ENCODE measurements around the gene CPSF2. TPM values are rescaled to one million over a fixed set of nuclear protein-coding genes. Genes with fewer than 3 reads are reported as not detected.

Gene CPSF2
- 10 to 100 TPM; 59.8 to 64.6 TPM for total RNA-seq

DNA sequence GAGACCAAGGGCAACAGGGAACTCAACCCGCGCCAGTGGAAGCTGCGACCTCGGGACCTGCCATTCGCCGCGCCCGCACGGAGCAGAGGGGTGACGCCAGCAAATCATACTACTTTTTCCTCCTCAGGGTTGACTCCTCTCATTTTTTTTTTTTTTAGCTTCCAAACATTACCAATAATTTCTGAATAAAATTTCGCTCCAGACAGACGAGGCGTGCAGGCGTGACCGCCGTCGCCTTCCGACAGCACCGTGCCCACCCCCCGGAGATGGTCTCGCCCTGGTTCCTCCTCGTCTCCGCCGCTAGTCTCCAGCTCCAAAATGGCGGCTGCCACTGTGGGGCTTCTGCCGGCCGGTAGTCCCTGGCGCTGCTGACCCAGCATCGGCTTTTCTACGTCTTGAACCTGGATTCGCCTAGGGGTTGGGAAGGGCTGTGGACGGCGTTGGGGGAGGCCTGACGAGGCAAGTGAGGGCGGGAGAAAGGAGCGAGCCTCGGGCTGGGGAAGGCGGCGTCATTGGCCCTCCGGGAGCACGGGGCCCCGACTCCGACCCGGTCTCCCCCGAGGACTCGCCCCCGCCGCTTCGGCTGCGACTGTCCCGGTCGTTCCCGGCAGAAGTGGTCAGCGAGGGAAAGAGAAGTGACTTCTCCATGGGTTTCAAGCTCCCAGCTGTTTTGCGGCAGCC lies at the start of gene CPSF2, which contains the start of gene NDUFB1:
TSS of gene CPSF2 (plus strand) at position 300 of the 681 bp plus-strand sequence. CDS start 9,016 bp downstream, outside the sequence.
TSS of gene NDUFB1 (minus strand) at position 37 of the 681 bp plus-strand sequence. CDS start 4,069 bp downstream, outside the sequence.
- Histone ChIP-seq H3K27ac (peak within 1 kb of the TSS; percentile 81), H3K27me3 (no peaks in the 10 kb centered on the region), H3K4me3 (peak within 1 kb of the TSS; percentile 94), H3K4me1 (no peaks in the 10 kb centered on the region), H3K9ac (ENCODE audit: low read depth in 2 of 2, low read length in 2 of 2) (peak within 1 kb of the TSS; percentile 95 to 96), H3K9me3 (no peaks in the 10 kb centered on the region), H3K36me3 (no peaks in the 10 kb centered on the region)
- TF ChIP-seq, protein P1, sequence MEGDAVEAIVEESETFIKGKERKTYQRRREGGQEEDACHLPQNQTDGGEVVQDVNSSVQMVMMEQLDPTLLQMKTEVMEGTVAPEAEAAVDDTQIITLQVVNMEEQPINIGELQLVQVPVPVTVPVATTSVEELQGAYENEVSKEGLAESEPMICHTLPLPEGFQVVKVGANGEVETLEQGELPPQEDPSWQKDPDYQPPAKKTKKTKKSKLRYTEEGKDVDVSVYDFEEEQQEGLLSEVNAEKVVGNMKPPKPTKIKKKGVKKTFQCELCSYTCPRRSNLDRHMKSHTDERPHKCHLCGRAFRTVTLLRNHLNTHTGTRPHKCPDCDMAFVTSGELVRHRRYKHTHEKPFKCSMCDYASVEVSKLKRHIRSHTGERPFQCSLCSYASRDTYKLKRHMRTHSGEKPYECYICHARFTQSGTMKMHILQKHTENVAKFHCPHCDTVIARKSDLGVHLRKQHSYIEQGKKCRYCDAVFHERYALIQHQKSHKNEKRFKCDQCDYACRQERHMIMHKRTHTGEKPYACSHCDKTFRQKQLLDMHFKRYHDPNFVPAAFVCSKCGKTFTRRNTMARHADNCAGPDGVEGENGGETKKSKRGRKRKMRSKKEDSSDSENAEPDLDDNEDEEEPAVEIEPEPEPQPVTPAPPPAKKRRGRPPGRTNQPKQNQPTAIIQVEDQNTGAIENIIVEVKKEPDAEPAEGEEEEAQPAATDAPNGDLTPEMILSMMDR (IDR thresholded peaks at IDR 0.05): no peak
- intact Hi-C loops (cut with DNase I): loop anchor here (10.0 kb wide), 1 partner anchor 563 kb away; no protein-coding TSS in a partner anchor
- peak; percentile 91 for DNase-seq

DNA sequence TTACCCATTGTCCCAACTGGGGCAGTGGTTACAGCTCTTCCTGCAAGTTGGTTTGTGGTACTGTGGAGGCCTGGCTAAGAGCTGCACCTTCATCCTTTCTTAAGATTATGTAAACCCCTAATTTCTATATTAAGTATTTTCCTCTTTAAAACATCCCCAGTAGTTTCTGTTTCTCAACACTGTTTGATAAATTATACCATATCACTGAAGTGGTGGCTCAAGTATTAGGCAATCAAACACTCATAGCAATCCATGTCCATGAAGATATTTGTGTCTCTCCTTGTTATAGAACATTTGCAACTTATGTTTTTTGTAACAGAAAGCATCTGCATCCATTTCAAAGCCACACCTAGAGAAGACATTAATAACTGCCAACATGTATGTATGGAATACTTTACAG lies 47.2 kb upstream of the CPSF2 start:
- no peak overlapping the region for H3K9ac ChIP-seq (ENCODE audit: low read depth in 2 of 2, low read length in 2 of 2)
- H3K27ac ChIP-seq: no peak overlapping the region
- no peak for DNase-seq
- no peaks in the 10 kb centered on the region for H3K9me3 ChIP-seq
- H3K27me3 ChIP-seq: no peaks in the 10 kb centered on the region
- intact Hi-C loops (cut with DNase I): no loop called here
- no peaks in the 10 kb centered on the region for H3K4me1 ChIP-seq
- TF ChIP-seq, protein P1 (IDR thresholded peaks at IDR 0.05): no peak
- peaks cover 1% of the 10 kb centered on the region for H3K36me3 ChIP-seq
- no peak overlapping the region for H3K4me3 ChIP-seq

DNA sequence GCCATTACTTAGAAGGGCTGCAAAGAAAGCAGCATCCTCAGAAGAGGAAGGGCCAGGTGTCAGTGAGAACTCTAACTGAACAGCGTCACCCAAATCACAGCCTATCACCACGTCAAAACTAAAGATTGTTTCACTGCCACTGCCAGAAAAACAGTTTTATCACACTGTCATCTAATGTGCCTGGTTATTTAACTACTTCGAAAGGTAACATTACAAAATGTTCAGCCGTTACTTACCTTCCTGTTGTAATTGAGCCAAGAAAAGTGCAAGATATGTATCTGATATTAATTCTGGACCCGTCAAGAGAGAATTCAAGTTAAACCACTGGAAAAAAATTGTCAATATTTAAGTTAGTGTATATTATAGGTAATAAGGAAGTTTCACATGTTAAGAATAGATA lies 33.3 kb upstream of the CPSF2 start:
- intact Hi-C loops (cut with DNase I): no loop called here
- Histone ChIP-seq H3K27ac (no peak overlapping the region), H3K4me3 (no peak overlapping the region), H3K9ac (ENCODE audit: low read depth in 2 of 2, low read length in 2 of 2) (no peak overlapping the region), H3K27me3 (no peaks in the 10 kb centered on the region), H3K9me3 (no peaks in the 10 kb centered on the region), H3K4me1 (no peaks in the 10 kb centered on the region), H3K36me3 (no peaks in the 10 kb centered on the region)
- no peak for DNase-seq
- TF ChIP-seq, protein P1 (IDR thresholded peaks at IDR 0.05): no peak

DNA sequence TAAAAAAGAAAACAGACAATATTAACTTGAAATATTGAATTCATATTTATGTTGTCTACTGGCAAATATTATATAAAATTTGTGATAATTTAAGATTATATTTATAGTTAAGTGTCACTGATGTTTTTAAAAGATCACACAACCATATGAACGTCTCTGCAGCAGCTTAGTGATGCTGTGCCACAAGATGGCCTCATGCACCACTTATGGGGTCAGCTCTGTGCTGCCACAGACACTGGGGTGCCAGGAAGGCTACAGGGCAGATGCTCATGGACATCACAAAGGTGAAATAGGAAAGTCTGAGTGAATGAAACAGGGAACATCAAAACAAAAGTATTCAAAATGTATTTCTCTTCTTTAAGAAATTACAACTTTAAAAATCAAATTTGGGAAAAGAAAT lies 28.4 kb upstream of the CPSF2 start:
- no peak for DNase-seq
- Histone ChIP-seq H3K36me3 (no peaks in the 10 kb centered on the region), H3K9ac (ENCODE audit: low read depth in 2 of 2, low read length in 2 of 2) (no peak overlapping the region), H3K4me1 (no peaks in the 10 kb centered on the region), H3K27me3 (no peaks in the 10 kb centered on the region), H3K4me3 (no peak overlapping the region), H3K27ac (no peak overlapping the region), H3K9me3 (no peaks in the 10 kb centered on the region)
- TF ChIP-seq, protein P1 (IDR thresholded peaks at IDR 0.05): no peak
- intact Hi-C loops (cut with DNase I): no loop called here

DNA sequence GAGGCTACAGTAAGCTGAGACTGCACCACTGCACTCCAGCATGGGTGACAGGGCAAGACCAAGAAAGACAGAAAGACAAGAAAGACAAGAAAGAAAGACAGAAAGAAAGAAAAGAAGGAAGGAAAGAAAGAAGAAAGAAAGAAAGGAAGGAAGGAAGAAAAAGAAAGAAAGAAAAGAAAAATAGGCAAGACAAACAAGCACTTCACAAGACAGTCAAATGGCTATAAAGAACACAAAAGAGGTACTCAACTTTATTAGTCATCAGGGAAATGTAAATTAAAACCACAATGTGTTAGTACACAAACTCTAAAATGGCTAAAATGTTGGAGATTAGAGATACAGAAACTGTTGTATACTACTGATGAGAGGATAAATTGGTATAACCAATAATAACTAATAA lies 22.0 kb upstream of the CPSF2 start:
- H3K9me3 ChIP-seq: no peaks in the 10 kb centered on the region
- TF ChIP-seq, protein P1 (IDR thresholded peaks at IDR 0.05): no peak
- no peaks in the 10 kb centered on the region for H3K27me3 ChIP-seq
- intact Hi-C loops (cut with DNase I): no loop called here
- H3K9ac ChIP-seq (ENCODE audit: low read depth in 2 of 2, low read length in 2 of 2): no peak overlapping the region
- H3K4me3 ChIP-seq: no peak overlapping the region
- no peaks in the 10 kb centered on the region for H3K36me3 ChIP-seq
- no peaks in the 10 kb centered on the region for H3K4me1 ChIP-seq
- DNase-seq: no peak
- no peak overlapping the region for H3K27ac ChIP-seq
